Esophagus muscularis mucosa (tissue), 4 donors: ENCODE data around the gene AKR1C2.

Experiments
- EP300 ChIP-seq: sonication (generic); formaldehyde crosslinking; IDR thresholded peaks from one replicate; pipeline ENCODE4 v1.6.1; 2017; ENCODE audit warnings: antibody characterized with exemption
- POLR2A ChIP-seq: fragments of 450-650 bp; IDR thresholded peaks from one replicate; pipeline ENCODE4 v1.6.1; 2017; ENCODE audit warnings: antibody characterized with exemption, moderate library complexity, mild to moderate bottlenecking, low read depth
- POLR2AphosphoS5 ChIP-seq, 2 donors: sonication (generic); formaldehyde crosslinking; IDR thresholded peaks; one replicate each; pipeline ENCODE4 v1.6.1; 2017; ENCODE audit warnings: antibody characterized with exemption in 2 of 2
- TF ChIP-seq, protein P1 (sequence below), 3 experiments: fragments of 200-600 bp in 2 of 3; fragments of 450-650 bp in 1 of 3; sonication (generic) in 2 of 3; IDR thresholded peaks; one replicate each; pipeline ENCODE4 v1.5.1; 2017 to 2019; ENCODE audit warnings: antibody characterized with exemption in 3 of 3, mild to moderate bottlenecking in 2 of 3, moderate library complexity in 1 of 3

DNA sequence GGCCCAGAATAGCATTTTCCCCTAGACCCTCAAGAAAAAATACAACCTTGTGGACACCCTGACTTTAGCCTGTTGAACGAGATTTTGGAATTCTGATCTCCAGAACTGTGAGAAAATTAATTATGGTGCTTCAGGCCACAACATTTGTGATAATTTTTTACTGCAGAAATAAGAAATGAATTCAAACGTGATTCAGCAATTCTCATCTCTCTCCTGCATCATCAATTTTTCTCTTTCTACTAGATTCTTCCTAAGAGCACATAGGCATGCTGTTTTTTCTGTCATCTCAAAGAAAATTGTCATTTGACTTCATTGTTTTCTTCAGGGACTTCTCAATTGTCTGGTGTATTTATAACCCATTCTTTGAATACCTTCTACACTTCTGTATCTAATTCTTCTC lies 8.9 kb upstream of the AKR1C2 start:
- TF ChIP-seq POLR2AphosphoS5 (IDR thresholded peaks at IDR 0.05): no peak
- TF ChIP-seq, protein P1, sequence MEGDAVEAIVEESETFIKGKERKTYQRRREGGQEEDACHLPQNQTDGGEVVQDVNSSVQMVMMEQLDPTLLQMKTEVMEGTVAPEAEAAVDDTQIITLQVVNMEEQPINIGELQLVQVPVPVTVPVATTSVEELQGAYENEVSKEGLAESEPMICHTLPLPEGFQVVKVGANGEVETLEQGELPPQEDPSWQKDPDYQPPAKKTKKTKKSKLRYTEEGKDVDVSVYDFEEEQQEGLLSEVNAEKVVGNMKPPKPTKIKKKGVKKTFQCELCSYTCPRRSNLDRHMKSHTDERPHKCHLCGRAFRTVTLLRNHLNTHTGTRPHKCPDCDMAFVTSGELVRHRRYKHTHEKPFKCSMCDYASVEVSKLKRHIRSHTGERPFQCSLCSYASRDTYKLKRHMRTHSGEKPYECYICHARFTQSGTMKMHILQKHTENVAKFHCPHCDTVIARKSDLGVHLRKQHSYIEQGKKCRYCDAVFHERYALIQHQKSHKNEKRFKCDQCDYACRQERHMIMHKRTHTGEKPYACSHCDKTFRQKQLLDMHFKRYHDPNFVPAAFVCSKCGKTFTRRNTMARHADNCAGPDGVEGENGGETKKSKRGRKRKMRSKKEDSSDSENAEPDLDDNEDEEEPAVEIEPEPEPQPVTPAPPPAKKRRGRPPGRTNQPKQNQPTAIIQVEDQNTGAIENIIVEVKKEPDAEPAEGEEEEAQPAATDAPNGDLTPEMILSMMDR (IDR thresholded peaks at IDR 0.05): no peak
- no peak for TF ChIP-seq POLR2A
- TF ChIP-seq EP300: no peak
